HG03103 (cell line): ENCODE measurements around the gene ATP23.

Source experiments
- ATAC-seq: cut with Tn5 transposase; IDR thresholded peaks from one replicate; pipeline ENCODE4 v1.9.1; 2021; ENCODE audit warnings: low read depth; ENCODE audit not compliant: unreplicated experiment

The ATP23 gene, protein sequence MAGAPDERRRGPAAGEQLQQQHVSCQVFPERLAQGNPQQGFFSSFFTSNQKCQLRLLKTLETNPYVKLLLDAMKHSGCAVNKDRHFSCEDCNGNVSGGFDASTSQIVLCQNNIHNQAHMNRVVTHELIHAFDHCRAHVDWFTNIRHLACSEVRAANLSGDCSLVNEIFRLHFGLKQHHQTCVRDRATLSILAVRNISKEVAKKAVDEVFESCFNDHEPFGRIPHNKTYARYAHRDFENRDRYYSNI

DNA sequence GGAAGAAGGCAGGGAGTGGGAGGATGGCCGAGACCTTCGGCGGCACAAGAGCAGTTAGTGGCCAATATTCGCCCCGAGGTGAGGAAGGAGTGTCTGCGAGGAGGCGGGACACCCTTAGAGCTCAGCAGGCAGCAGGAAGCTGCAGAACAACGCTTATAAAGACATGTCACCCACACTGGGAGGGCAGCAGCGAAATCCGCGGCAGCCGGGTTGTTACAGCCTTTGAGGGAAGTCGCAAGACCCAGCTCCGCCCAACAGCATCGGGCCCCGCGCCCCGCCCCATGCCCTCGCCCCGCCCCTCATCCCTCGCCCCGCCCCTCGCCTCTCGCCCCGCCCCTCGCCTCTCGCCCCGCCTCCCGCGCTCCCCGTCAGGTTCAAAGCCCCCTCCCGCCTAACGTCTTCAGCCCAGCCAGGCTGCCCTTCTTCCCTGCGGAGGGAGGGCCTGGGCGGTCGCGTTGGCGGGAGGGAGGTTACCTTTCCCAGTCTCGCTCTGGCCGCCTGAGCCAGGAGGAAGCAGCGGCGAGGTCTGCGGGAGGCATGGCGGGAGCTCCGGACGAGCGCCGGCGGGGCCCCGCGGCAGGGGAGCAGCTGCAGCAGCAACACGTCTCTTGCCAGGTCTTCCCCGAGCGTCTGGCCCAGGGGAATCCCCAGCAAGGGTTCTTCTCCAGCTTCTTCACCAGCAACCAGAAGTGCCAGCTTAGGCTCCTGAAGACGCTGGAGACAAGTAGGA is at the start of gene ATP23:
TSS of gene ATP23 (plus strand) at position 403 of the 730 bp plus-strand sequence. CDS start at position 538, 135 bp downstream.
- peak; percentile 80 for ATAC-seq

DNA sequence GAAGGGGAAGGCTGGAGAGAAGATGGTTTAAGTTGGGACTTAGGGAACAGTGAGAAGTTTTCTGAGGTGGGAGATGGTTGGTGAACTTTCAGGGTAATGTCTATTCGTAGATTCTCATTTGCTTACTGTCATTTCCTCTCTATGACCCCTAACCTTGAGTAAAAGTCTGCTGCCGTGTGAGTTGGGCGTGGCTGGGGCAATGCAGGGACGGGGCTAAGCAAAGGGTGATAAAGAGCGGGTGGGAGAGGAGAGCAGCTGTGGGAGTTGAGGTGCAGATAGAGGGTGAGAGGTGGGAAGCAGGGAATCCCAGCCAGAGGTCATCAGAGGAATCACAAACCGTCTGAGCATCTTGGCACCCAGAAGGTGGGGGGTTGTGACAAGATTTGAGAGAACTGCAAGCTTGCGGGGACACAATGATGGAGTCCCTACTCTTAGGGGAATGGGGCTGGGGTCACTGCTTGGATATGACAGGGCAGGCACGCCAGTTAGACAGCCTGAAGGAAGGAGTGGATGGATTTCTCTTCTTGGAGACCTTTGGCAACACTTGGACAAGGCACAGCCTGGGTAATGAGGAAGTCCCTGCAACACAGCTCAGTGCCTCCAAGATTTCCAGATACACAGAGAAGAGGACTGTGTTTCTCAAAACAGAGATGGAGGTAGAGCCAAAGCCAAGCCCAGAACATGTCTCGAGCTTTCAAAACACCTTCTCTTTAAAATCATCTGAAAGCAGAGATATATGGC is 49.0 kb upstream of the ATP23 start:
- no peak for ATAC-seq

DNA sequence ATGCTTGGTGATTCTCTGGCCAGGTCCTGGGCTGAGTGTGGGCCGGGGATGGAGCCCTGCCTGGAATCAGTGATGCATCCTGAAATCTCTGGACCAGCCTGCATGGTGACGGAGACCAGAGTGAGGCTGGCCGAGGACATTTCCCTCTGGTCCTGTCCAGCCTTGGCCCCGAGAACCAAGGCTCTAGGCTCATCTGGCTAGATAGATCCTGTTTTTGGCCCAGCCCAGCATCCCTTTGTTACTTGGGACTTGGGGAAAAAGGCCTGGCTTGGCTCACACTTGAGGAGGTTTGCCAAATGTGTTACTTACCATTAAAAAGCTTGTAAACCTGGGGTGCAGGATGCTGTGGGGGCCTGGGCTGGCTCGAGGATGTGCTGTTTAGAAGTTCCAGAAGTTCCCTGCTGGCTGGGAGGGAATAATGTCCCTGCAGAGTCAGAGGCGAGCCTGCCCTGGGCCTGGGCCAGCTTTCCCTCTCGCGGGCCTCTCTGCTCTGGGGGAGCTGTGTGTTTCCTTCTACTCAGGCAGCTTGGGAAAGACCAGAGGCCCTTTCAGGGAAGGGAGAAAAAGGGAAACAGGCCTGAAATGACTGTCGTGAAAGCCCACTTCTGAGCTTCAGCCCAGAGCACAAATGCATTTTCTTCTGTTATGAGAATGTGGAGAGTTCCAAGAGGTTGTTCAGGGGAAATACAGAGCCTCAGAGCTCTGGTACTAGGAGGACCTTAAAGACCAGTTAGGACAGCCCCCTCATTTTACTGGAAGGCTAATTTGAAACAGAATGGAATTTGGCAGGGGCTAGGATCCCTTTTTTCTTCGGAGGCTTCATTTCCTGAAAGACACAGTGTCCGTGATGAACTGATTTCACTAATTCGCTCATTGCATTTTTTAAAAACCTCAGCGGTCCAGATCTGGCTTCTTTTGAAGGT is 47.7 kb upstream of the ATP23 start:
- no peak for ATAC-seq

DNA sequence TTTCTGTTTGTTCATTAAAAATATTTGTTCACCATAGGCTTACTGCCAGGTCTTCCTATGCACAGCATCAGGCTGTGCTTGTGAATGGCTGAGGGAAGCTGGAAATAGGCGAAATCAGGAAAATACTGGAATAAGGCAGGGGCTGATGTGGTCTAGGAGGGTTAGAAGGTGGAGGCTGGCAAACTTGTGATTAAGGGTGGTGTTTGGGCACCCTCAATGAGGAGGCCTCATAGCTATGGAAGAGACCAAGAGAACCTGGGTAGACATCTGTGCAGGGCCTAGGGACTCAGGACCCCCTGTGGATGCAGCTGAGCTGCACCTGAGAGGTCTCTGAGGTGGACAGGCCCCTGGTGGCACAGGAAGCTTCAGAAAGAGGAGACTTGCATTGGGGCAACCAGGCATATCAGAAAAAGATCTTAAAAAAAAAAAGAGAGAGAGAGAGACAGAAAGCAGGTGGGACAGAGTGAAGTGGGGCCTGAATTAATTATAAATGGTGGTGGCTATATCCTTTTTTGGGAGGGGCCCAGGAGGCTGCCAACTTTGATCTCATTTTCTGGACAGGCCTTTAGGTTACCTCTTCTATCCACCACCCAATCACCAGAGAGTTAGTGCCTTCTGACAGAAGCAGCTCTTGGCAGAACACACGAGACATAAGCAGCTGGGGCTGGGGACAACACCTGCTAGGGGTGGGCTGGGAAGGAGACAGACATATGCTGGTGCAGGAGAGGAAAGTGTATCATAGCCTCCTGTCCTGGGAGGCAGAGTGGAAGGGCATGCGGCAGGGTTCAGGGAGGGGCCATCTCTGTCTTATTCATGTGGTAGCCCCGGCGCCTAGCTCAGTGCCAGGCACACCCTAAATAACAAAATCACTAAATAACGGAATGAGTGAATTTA is 46.7 kb upstream of the ATP23 start:
- ATAC-seq = no peak

DNA sequence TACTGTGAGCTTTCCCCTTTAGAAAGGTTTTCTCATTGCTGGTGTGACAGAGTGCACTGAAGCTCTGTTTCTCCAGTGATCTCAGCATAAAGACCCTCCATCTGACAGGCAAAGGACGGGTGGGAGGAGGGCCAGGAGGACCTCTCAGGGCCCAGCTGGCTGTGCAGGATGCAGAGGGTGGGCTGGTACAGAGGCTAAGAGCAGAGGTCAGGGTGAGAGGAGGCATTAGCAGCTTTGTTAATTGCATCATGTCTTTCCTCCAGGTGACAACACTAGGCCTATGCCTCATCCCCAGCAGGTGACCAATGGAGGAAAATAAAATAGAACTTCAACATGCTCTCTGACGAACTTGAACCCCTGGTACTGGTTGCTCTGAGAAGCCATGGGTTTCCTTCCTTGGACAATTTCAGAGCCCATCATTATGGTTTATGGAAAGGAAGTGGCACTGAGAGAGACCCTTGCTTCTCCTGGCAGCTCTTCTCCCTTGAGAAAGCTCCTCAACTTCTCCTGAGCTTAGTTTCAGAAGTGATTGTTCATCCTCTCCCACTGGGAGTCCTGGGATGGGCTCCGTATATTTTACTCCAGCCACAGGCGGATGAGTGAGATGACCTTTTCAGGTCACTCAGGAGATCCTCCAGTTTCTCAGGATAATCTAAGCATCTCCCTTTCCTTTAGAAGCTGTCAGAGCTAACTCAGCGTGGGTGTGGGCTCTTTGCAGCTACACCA is 45.8 kb upstream of the ATP23 start:
- no peak for ATAC-seq

DNA sequence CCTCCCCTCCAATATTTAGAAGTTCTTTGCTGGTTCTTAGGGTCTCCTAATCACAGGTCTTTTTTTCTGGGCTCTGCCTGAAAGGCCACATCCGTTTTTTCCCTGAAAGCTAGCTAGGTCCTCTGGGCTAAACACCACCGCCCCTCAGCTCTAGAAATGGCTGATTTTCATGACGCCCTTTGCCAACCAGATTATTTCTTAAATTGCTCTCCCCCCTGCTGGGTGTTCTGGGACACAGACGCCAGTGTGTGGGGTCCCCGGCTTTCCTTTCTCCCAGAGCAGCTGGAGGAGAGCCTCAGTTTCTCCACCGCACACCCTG is 45.3 kb upstream of the ATP23 start:
- no peak for ATAC-seq

DNA sequence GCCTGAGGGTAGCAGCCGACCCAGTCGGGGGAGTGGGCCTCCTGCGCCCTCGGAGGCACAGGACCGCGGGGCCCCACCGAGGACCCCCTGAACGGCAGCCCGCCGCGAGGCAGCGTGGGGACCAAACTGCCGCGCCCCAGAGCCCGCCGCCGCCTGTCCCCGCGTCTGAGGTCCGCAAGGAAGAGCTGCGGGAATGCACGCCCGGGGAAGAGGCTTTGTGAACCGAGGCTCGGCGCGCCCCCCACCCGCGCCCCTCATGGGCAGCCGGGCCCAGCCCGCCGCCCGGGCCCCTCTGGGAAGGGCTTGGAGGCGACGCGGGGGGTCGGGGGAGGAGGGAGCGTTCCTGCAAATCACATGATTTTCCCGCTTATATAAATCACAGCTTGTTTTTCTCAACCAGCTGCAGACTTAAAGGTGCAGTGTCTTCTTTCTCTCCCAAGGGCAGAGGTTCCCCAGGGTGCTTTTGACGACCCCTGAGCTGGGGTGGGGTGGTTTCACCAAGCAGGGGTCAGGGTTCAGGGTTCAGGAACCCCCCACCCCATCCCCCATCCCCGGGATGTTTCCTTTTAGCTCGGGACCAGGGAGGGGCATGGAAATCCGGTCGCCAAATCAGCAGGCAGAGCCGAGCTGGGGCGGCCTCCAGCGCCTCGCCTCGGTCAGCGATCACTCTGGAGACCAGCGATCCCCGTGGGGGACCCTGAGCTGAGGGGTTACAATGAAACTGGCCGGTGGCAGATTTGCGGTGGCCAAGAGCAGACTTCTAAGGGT is 44.7 kb upstream of the ATP23 start:
- ATAC-seq = no peak

DNA sequence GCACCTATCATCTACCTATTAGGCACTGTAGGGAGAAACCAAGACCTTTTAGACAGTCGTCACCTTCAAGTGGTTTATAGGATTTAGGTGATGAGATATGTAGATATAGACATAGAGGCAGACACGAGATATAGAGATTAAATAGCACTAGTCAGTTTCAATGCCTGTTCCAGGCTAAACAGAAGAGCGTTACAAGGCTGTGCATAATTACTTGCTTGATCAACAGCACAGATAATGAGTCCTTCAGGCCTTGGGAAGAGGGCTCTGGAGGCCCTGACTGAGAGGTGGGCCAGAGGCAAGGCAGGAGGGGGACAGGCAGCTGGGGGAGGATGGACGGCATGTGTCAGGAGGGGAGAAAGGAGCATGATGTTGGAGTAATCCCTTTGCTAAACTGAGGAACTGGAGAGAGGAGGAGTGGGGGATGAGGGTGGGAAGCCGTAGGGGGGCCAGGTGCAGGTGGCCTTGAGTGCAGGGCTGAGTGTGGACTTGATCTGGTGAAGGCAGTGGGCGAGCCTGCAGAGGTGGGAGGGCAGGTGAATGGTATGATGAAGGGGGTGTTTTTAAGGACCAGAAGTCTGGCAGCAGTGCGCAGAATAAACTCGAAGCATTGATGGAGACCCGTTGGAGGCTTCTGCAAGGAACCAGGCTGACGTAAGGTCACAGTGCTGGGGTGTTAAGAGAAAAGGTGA is 43.9 kb upstream of the ATP23 start:
- ATAC-seq = no peak

DNA sequence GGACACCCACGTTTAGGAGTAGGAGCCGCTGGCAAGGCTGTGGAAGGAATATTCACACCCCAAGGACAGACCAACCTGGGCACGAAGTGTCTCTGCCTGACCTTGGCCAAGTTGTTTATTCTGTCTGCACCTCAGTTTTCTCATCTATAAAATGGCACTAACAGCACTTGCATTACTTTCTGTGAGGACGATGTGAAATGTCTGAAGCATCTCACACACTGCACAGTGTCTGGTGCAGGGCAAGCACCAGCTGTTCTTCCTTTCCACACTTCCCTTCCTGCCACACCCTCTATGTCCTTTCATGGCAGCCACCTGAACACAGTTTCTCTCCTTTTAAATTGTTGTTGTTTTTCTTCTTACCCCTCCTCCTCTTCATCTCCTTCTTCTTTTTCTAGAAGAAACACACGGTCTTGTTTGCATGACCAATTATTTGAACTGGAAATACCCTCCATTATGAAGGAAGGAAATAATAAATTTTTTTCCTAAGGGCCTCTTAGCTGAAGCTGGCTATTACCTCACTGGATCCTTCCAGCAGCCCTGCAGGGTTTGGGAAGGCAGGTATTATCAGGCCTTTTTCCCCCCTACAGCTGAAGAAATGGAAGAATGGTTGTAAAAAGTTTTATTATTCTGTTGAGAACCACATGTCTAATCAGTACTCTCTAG is 42.9 kb upstream of the ATP23 start:
- peak; percentile 27 for ATAC-seq

DNA sequence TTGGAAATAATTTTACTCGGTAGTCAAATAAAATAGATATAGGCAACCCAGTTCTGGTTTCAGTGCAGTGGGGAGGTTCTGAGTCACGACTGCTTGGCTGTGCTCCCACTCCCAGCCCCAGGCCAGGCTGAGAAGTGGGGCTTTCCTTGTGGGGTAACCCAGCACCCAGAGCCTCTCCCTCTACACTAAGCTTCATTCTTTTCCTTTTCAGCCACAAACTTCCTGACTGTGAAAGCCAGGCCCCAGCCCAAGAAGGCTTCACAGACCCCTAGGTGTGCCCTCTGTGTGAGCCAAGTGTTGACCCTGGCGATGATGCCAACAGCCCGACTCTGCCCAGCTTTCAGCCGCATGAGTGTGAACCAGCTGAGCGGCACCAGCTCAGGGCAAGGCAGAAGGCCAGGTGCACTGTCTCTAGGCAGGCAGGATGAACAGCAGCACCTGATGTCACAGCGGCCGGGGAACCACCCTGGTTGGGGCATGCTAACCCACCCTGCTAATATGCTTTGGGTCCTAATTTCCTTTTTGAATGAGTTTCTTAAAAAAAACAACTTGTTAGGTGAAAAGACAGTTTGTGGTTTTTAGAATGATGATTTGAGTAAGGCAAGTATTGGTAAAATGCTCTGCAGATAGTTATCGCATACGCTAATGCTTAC is 42.2 kb upstream of the ATP23 start:
- ATAC-seq = peak; percentile 78

DNA sequence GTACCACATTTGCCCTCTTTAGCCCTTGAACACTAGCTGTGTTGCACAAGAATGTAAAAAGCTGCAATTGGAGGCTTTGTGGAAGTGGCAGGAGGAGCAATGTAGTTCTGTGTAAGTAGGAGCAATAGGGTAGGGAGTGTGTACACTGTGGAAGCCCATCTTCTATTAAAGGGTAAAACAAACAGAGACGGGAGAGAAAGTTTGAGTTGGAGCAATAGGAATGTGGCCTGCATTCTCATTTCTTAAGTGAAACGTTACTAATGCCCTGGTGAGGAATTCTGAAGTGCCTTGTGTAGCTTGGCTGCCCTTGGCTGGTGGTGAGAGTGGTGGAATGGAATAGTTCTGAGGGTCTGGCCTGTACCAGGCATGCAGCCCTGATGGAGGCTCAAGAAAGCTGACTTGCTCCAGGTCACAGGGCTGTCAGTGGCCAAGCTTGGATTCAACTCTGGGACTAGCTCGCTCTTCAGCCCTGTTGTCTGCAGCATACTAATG is 38.8 kb upstream of the ATP23 start:
- no peak for ATAC-seq

DNA sequence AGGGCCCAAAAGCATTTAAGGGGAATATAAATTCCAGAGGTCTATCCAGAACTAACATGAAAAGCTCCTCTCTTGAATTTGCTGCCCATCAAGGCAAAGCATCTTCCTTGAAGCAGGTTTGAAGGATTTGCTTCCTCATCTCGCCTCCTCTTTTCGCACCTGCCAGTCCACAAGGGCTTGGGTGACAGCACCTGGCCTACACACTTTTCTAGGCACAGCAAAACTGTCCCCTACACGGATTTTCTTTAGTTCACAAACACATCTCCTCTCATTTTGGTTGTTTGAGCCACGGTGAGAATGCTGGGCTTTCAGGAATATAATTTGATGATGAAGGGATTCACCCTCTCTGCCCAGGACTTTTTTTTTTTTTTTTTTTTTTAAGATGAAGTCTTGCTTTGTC is 36.9 kb upstream of the ATP23 start:
- no peak for ATAC-seq

DNA sequence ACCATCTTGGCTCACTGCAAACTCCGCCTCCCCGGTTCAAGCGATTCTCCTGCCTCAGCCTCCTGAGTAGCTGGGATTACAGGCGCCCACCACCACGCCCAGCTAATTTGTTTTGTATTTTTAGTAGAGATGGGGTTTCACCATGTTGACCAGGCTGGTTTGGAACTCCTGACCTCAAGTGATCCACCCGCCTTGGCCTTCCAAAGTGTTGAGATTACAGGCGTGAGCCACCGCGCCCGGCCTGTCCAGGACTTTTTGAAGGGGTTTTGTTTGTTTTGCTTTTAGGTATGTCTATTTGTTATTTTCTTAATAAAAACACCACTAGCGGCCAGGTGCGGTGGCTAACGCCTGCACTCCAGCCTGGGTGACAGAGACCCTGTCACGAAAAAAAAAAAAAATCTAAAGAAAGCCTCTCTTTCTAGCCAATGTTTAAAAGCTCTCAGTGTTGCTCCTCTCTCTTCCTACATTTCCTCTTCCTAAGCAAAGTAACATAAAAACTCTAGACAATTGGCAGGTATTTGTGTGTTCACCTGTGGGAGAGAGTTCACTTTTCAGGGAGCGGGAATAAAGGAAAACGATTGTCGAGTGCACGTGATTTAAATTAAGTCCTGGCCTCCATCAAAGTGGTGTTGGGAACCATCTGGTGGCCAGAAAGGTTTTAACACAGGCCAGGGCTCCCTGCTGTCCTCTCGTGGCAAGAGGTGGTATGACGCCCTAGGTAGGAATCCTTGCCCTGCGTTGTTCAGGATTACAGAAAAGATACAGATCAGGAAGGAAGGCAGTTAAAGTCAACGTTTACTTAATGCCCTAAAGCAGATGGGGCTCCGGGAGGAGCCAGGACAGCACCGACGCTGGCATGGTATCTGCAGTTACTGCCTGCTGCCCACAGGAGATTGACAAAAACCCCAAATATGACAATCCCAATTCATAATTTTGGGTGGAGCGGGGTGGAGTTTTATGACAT is 36.2 kb upstream of the ATP23 start:
- peak; percentile 75 for ATAC-seq

DNA sequence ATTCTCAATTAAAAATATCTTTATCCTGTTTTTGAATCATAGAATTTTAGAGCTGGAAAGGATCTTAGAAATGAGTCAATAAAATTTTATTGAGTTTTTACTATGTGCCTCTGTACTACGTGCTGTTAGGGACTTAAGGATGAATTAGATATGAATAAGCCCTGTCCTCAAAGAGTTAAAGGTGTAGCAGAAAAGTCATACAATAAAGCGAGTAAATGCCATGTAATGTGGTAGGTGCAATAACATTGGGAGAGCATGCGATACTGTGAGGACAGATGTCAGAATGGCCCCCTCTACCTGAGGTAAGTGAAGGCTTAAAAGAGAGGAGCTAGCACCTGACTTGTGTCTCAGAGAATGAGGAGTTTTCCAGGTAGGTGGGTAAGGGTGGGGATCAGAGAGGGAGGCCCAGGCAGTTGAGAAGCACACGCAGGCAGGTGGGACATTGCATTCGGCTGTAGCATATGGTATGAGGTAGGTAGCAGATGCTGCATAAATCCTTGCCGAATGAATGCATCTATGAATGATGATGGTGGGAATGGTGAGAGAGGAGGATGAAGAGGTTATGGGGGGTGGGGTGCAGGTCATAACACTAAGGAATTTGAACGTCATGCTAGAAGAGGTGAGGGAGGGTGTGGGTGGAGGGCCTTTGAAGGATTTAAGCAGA is 35.4 kb upstream of the ATP23 start:
- ATAC-seq = no peak

DNA sequence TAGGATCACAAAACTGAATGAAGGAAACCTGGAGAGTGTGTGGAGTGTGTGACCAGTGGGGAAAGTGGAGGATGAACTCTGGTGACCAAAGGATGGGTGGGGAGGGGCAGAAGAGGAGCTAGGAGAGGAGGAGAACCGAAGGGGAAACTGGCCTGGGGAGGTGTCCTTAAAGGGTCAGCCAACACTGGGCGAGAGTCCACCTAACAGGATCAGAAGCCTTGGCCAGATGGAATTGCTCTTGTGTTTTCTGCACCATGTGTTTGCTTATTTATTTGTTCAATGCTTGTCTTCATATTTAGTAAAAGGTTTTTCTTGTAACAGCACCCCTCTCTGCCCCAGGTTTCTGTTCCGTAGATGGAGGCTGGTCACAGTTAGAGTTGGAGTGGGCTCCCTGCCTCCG is 34.5 kb upstream of the ATP23 start:
- no peak for ATAC-seq
